ENCODE data around the gene DISP3.

The DISP3 gene

GRCh38 chr1:11501491-11501897, 22.5 kb downstream of the DISP3 start:
- Histone ChIP-seq H3K4me1 (ENCODE audit: control insufficient read depth, low read length) (no peaks in the 10 kb centered on the region), H3F3A (ENCODE audit: control insufficient read depth, insufficient read depth) (no peaks in the 10 kb centered on the region), H3K4me2 (ENCODE audit: low read length) (no peak overlapping the region), H3K9me2 (replicated peaks; ENCODE audit: control insufficient read depth, low read length) (no peaks in the 10 kb centered on the region), H3K27me3 (ENCODE audit: control insufficient read depth, low read length) (no peaks in the 10 kb centered on the region), H3K4me3 (ENCODE audit: low read length) (no peak overlapping the region), H3K36me3 (ENCODE audit: control insufficient read depth, low read length) (no peaks in the 10 kb centered on the region), H3K79me2 (ENCODE audit: control insufficient read depth, low read length) (no peaks in the 10 kb centered on the region), H3K27ac (ENCODE audit: low read depth, low read length) (no peak overlapping the region), H4K20me1 (ENCODE audit: control insufficient read depth, insufficient read depth, low read depth, low read length) (no peaks in the 10 kb centered on the region), H3K9me3 (ENCODE audit: control insufficient read depth, insufficient read depth, low read length) (peaks cover 17% of the 10 kb centered on the region; the same call in 1 of the 2 replicates)
- TF ChIP-seq EZH2phosphoT487 (IDR thresholded peaks at IDR 0.05; ENCODE audit: borderline replicate concordance, low read length) = no peak

GRCh38 chr1:11501906-11502485, 23.0 kb downstream of the DISP3 start:
- Histone ChIP-seq H3K36me3 (ENCODE audit: control insufficient read depth, low read length) (no peaks in the 10 kb centered on the region), H3K9me2 (replicated peaks; ENCODE audit: control insufficient read depth, low read length) (no peaks in the 10 kb centered on the region), H3K4me3 (ENCODE audit: low read length) (no peak overlapping the region), H3K9me3 (ENCODE audit: control insufficient read depth, insufficient read depth, low read length) (peaks cover 22% of the 10 kb centered on the region; the same call in 1 of the 2 replicates), H4K20me1 (ENCODE audit: control insufficient read depth, insufficient read depth, low read depth, low read length) (no peaks in the 10 kb centered on the region), H3F3A (ENCODE audit: control insufficient read depth, insufficient read depth) (no peaks in the 10 kb centered on the region), H3K27me3 (ENCODE audit: control insufficient read depth, low read length) (no peaks in the 10 kb centered on the region), H3K27ac (ENCODE audit: low read depth, low read length) (no peak overlapping the region), H3K79me2 (ENCODE audit: control insufficient read depth, low read length) (no peaks in the 10 kb centered on the region), H3K4me2 (ENCODE audit: low read length) (no peak overlapping the region), H3K4me1 (ENCODE audit: control insufficient read depth, low read length) (no peaks in the 10 kb centered on the region)
- TF ChIP-seq EZH2phosphoT487 (IDR thresholded peaks at IDR 0.05; ENCODE audit: borderline replicate concordance, low read length) (no peak), CTCF (IDR thresholded peaks at IDR 0.05; ENCODE audit: low read depth, low read length, poor library complexity, severe bottlenecking) (no peak)

GRCh38 chr1:11502516-11502915, 23.6 kb downstream of the DISP3 start:
- Histone ChIP-seq H3F3A (ENCODE audit: control insufficient read depth, insufficient read depth) (no peaks in the 10 kb centered on the region), H3K4me1 (ENCODE audit: control insufficient read depth, low read length) (no peaks in the 10 kb centered on the region), H3K79me2 (ENCODE audit: control insufficient read depth, low read length) (no peaks in the 10 kb centered on the region), H3K9me2 (replicated peaks; ENCODE audit: control insufficient read depth, low read length) (no peaks in the 10 kb centered on the region), H3K4me3 (ENCODE audit: low read length) (no peak overlapping the region), H4K20me1 (ENCODE audit: control insufficient read depth, insufficient read depth, low read depth, low read length) (no peaks in the 10 kb centered on the region), H3K27ac (ENCODE audit: low read depth, low read length) (no peak overlapping the region), H3K4me2 (ENCODE audit: low read length) (no peak overlapping the region), H3K36me3 (ENCODE audit: control insufficient read depth, low read length) (no peaks in the 10 kb centered on the region), H3K27me3 (ENCODE audit: control insufficient read depth, low read length) (no peaks in the 10 kb centered on the region), H3K9me3 (ENCODE audit: control insufficient read depth, insufficient read depth, low read length) (peaks cover 27% of the 10 kb centered on the region; the same call in 1 of the 2 replicates)
- TF ChIP-seq CTCF (IDR thresholded peaks at IDR 0.05; ENCODE audit: low read depth, low read length, poor library complexity, severe bottlenecking) = no peak
- TF ChIP-seq EZH2phosphoT487 (IDR thresholded peaks at IDR 0.05; ENCODE audit: borderline replicate concordance, low read length) = no peak

- no peaks in the 10 kb centered on the region for H3K79me2 ChIP-seq (ENCODE audit: control insufficient read depth, low read length)
- H3K36me3 ChIP-seq (ENCODE audit: control insufficient read depth, low read length) = no peaks in the 10 kb centered on the region
- H3K4me3 ChIP-seq (ENCODE audit: low read length) = no peak overlapping the region
- no peak overlapping the region for H3K4me2 ChIP-seq (ENCODE audit: low read length)
- H3K4me1 ChIP-seq (ENCODE audit: control insufficient read depth, low read length) = no peaks in the 10 kb centered on the region
- no peaks in the 10 kb centered on the region for H3K9me2 ChIP-seq (replicated peaks; ENCODE audit: control insufficient read depth, low read length)
- TF ChIP-seq EZH2phosphoT487 (IDR thresholded peaks at IDR 0.05; ENCODE audit: borderline replicate concordance, low read length) (no peak), CTCF (IDR thresholded peaks at IDR 0.05; ENCODE audit: low read depth, low read length, poor library complexity, severe bottlenecking) (no peak)
- H3F3A ChIP-seq (ENCODE audit: control insufficient read depth, insufficient read depth) = no peaks in the 10 kb centered on the region
- H4K20me1 ChIP-seq (ENCODE audit: control insufficient read depth, insufficient read depth, low read depth, low read length) = no peaks in the 10 kb centered on the region
- peaks cover 31% of the 10 kb centered on the region; the same call in 1 of the 2 replicates for H3K9me3 ChIP-seq (ENCODE audit: control insufficient read depth, insufficient read depth, low read length)
- no peak overlapping the region for H3K27ac ChIP-seq (ENCODE audit: low read depth, low read length)
- H3K27me3 ChIP-seq (ENCODE audit: control insufficient read depth, low read length) = no peaks in the 10 kb centered on the region
Measured at GRCh38 chr1:11504599-11504998, 25.6 kb downstream of the DISP3 start.

Data from DOHH2 (cell line).